OCI-LY1 (cell line): Measurements from ENCODE around the gene SCAMP5.

Experiments
- CTCF ChIP-seq: fragments of 200-600 bp; sonication (generic), shearing (Covaris generic); IDR thresholded peaks from 2 replicates; pipeline ENCODE4 v1.5.1; 2017; ENCODE audit warnings: mild to moderate bottlenecking, antibody characterized with exemption, low read length, moderate library complexity, mixed read lengths
- EZH2 ChIP-seq: fragments of 200-600 bp; sonication (generic), shearing (Covaris generic); IDR thresholded peaks from 2 replicates; pipeline ENCODE4 v1.8.0; 2017; ENCODE audit warnings: borderline replicate concordance, mixed run types, mild to moderate bottlenecking, antibody characterized with exemption, low read length, moderate library complexity, mixed read lengths

- TF ChIP-seq CTCF: no peak
- no peak for TF ChIP-seq EZH2
These were observed 44.4 kb upstream of the SCAMP5 start for GRCh38 chr15:74951006-74951405.
